Measurements from ENCODE around the gene MMP1.

Gene MMP1

DNA sequence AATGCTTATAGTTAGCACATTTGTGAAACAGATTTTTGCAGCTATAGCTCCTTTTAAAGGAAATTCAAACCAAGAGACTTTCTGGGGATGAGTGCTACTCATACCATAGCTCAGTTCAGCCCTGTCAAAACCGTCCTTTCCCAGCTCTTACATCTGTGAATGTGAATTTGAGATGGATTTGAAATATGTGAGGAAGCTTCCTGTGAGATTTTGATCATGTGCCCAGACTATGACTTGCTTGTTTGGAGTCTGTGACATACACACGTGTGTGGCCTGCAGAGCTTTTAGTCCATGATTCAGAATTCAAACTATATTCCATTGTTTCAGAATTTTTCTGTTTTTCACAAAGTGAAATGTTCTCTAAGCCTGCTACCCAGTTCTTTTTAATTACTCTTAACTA is 4.4 kb upstream of the MMP1 start:
- DNase-seq = no peak

DNA sequence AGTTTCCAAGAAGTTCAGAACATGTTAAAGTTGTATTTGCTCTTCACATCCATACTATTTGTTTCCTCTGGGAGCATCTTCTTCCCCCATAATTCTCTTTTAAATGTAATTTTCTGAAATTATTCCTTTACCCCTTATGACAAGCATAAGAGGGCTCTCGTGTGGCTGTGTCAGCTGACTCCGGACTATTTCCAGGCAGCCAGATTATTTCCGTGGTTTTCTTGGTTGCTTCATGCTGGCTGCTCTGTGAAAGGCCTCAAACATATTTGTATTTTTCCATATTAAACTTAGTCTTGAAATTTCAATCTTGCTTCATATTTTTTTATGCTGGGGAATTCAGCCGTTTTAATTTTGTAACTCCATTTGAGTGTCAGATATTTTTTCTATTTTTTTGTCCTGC is 2.8 kb upstream of the MMP1 start:
- no peak for DNase-seq

GRCh38 chr11:102799681-102800340 is 1.9 kb upstream of the MMP1 start:
- DNase-seq = no peak

DNA sequence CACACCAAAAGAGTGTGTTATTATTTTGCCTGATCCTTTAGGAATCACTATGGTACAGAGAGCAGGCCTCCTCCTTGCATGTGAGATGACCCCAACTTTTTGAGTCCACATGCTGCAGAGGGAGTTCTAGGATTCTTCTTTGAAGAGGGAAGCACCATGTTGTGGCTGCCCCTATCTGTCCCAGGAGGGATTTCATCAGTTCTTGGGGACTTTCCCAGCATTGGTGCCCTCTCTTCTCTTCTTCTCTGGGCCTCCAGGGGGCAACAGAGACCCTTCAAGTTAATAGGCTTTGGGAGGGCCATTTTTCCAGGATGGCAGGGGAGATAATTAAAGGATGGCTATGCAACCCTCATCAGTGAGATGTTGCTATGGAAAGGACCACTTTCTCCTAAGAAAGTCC is 3.6 kb downstream of the MMP1 start:
- no peak for DNase-seq

DNA sequence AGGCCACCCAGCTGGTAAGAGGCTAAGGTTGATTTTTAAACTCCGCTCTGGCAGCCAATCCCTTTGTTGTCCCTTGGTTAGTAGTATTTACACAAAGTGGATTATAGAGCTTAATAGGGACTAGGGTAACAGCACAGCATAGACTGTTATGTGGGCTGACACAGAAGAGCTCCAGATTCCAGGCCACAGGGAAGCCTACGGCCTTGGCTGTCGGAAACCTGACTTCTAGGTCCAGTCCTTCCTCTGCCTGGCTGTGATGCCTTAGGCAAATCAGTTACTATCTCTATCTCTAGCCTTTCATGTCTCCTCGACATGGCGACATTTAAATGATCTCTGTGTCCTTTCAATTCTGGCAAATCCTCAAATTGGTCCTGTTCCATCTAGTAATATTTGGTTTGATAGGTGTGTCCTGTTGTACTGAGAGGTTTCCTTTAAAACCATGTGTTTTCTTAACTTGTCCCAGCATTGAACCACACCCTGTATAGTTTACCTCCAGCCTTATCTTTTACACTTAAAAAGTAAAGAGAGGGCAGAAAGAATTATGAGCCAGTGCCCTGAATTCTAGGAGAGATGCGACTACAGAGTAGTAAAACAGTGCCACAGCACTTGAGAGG is 4.2 kb downstream of the MMP1 start:
- no peak for DNase-seq

GRCh38 chr11:102792604-102793003 is 5.4 kb downstream of the MMP1 start:
- DNase-seq = no peak

DNA sequence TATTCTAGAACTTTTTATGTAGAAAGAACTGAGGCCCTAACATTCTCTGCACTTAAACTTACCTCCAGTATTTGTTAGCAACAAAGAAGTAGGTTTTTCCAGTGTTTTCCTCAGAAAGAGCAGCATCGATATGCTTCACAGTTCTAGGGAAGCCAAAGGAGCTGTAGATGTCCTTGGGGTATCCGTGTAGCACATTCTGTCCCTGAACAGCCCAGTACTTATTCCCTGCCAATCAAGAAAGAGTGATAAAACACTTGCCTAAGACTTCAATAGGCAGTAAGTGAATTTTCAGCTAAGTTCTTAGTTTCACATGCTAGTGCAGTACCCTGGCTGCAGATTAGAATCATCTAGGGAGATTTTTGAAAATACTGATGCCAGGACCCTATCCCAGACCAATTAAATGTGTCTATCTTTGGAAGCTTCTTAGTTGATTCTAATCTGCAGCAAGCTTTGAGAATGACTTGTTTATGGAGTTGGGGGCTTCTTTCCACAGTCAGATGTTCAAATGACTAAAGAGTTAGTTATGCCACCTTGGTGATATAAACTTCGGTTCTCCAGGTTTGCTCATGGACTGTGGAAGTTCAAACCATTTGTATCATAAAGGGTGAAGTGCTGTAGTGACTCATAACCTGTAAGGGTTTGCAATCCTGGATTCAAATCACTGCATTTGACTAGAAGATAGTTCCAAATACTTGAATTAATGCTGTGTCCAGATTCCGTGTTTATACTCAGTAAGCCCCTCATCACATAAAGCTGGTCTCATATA is 6.5 kb downstream of the MMP1 start:
- DNase-seq = no peak

DNA sequence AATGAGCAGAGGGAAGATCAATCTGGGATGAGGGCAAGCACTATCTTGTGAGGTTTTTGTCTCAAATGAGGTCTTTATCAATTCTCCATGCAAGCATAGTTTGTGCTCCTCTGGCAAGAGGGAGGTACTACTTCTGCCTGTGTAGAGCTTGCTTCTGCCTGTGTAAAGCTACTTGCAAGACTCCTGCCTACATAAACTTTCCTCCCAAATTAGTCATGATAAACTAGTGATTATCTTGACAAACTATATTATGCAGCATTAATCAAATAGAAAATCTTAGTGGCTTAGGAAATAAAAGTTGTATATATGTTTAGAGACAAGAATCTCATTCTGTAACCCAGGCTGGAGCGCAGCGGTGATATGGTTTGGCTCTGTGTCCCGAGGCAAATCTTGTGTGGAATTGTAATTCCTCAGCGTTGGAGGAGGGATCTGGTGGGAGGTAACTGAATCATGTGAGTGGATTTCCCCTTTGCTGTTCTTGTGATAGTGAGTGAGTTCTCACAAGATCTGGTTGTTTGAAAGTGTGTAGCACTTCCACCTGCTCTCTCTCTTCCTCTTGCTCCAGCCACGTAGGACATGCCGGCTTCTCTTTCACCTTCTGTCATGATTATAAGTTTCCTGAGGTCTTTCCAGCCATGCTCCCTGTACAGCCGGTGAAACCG is 9.5 kb downstream of the MMP1 start:
- DNase-seq = no peak

DNA sequence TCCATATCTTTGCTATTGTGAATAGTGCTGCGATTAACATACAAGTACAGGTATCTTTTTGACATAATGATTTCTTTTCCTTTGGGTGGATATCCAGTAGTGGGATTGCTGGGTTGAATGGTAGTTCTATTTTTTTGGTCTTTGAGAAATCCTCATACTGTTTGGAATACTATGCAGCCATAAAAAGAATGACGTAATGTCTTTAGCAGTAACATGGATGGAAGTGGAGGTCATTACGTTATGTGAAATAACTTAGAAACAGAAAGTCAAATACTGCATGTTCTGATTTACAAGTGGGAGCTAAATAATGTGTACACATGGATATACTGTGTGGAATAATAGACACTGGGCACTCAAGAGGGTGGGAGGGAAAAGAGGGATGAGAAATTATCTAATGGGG is 13.6 kb downstream of the MMP1 start:
- DNase-seq = no peak

GRCh38 chr11:102783720-102784119 is 14.2 kb downstream of the MMP1 start:
- no peak for DNase-seq

DNA sequence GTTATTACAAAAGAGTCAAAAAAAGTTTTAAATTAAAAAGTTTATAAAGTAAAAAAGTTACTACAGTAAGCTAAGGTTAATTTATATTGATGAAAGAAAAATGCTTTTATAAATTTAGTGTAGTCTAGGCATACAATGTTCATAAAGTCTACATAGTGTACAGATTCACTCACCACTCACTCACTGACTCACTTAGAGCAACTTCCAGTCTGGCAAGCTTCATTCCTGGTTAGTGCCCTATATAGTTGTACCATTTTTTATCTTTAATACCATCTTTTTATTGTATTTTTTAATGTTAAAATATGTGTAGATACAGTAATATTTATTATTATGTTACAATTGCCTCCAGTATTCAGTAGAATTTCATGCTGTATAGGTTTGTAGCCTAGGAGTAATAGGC is 14.9 kb downstream of the MMP1 start:
- DNase-seq = no peak

DNA sequence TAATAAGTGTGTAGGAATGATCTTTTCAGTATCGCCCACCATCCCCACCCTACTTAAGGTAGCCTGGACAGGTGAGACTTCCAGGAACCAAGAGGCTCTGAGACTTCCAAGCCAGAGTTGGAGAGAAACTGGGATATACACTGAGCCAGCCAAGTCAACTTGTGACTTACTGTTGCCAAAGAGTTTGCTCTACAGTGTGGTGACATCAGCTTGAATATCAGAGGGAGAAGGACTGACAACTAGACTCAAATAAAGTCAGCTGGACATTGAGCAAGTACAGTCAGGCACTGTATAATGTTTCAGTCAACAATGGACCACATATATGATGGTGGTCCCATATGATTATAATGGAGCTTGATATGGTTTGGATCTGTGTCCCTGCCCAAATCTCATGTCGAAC is 16.3 kb downstream of the MMP1 start:
- no peak for DNase-seq

DNA sequence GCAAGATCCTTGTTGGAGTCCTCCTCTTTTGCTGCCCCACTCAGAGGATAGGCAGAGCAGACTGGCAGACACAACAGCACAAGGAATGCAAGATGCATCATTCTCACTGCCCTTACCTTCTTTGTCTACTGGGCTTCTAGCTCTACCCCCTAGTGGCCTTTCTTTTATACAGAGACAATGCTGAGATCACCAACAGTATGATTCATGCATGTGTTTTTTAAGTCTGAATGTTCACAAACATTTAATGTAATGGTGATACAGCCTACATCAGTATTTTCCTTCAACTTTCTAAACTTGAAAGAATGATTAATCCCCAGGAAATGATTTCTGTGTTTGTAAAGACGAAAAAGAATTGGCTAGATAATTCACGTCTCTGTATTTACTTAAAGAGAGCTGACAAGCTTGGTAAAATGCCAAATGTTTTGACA is 17.5 kb downstream of the MMP1 start, which contains the start of gene MMP10:
Gene MMP10, minus strand, starts transcription at position 138 of the 428 bp plus-strand sequence. Its CDS starts 37 bp downstream, at position 101.
- no peak for DNase-seq

- DNase-seq = no peak
Observed at GRCh38 chr11:102776454-102776853, 21.5 kb downstream of the MMP1 start.

DNA sequence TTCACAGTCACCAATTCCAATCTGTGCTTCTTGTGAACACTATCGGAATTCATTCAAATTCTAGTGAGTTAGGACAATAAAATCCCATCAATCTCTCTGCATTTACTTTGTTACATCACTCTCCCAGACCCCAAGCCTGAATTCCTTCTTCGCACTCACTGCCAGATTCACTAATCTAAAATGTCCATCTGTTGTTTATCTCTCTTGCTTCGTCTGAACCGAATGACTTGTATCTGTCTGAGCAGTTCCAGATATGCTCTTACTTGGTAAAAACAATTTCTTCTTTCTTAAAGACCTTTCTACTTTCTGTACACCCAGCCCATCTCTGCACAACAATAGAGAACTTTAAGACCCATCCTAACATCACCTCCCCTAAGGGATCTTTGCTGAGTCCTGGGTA is 24.6 kb downstream of the MMP1 start:
- no peak for DNase-seq

DNA sequence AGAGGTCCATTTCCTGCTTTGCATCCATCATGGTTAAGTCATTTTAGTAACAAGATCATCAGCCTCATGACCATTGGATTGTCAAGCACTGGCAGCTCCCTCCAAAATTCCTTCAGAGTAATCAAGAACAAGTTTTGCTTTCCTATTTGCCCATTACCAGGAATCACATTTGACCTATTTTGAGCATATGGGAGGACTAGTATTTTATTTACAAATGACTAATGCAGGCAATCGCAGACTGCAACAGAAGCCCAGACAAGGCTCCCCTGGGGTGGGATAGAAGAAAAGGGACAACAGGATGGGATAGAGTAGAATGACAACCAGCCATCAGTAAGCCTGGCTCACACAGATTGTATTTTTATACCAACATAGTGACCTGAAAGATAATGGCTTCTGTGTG is 26.6 kb downstream of the MMP1 start:
- DNase-seq = no peak

DNA sequence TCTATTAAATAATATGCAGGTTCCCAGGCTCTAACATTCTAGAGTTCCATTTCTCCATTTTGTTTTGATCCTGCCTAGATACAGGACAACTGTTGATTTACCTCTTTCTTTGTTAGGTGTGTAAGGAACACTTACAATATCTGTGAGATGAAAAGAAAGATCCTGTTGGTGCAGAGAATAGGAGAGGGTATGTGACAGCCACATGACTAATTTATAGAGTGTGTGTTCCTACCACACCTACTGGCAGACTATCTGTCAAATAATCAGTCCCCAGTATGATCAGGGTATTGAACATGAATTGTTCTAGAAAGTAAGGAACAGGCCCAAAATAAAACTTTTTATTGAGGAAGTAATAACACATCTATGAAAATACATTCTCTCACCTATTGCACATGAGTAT is 27.8 kb downstream of the MMP1 start:
- DNase-seq = no peak

- DNase-seq = no peak
Observed at GRCh38 chr11:102767800-102768199, 30.2 kb downstream of the MMP1 start.

DNA sequence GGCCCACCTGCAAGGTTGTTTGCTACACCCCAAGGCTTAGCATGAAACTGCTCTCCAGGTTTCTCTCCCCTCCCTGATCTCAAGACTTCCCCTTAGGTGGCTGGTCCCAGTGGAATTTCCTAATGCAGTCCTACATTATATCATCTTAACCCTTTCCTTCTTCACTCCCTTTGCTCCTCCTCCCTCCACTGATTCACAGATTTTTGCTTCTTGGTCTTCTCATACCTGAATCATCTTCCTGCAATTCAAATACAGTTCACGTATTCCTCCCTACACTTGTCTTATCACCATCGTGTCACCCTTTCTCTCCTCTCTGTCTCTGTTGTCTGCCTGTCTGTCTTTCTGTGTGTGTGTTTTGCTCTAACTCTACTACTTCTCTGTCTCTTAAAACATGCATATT is 34.5 kb downstream of the MMP1 start:
- no peak for DNase-seq

DNA sequence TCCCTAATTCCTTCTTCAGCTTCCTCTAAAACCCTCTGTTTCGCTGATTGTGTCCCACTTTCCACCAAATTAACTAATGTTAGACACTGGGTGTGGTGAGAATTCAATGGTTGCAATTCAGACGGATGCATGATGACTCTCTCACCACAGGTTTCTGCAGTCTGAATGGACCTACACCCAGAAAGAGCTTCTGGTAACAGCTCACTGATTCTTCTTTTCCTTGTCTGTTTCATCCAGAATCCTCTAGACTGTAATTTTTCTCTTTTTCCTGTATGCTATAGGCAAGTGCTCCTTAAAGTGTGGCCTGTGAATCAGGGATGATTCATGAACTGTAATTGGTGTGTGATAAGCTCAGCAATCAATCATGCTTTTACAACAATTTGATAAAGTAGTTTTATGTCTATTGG is 35.6 kb downstream of the MMP1 start:
- DNase-seq = no peak

DNA sequence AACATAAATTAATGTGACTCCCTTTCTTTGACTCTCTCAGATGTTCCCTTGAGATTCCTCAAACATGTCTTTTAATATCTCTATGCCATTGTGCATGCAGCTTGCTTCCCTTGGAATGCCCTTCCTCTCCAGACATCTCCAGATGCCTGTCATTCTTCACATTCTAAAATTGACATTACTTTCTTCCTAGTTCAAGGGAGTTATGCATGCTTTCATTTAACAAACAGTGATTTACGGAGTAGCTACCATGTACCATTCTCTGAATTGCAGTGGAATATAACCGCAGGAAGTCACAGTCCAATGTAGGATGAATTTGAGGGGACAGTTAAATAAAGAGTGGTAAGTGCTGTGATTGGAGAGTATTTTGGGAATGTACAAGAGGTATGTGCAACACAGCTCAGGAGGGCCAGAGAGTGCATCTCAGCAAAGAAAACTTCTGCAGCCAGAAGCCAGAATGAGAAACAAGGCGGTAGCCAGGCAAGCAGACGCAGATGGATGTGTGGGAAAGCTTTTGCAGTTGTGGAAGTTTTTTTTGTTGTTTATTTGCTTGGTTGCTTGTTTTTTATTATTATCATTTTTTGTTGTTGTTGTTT is 36.2 kb downstream of the MMP1 start:
- DNase-seq = no peak

DNA sequence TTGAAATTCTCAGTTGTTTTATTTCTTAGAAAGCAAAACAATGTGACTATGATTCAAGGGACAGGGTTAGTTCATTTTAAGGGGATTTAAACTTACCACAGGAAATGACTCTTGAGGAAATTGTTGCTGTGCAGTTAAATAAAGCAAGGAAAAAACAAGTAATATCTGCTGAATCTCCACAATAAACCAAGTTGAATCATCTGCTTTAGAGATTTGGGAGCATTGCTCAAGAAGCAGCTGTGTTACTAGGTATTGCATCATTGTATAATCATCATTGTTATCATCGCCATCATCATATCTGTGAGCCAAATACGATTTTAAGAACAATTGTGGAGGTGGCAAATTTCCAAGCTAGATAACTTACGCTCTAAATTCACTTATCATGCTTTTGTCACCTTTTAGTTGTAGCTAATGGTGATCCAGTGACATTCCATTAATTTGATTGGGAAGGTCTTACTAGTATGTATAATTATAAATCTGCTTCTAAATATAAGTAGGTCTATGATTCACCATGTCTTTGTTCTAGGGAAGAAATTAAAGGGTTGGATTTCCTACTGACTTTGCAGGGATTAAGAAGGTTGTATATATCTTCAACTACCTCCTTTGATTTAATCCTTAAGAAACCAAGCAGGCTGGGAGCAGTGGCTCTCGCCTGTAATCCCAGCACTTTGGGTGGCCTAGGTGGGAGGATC is 37.5 kb downstream of the MMP1 start:
- DNase-seq = no peak

Measured in activated CD4-positive, CD25-positive, alpha-beta regulatory T cell (primary cell).